WTC11 (cell line): ENCODE measurements around the gene RNPEPL1. TPM values are rescaled to one million over a fixed set of nuclear protein-coding genes. Genes with fewer than 3 reads are reported as not detected.
A peak's percentile ranks its signal among the peaks of the same experiment; 100 is the strongest.

ENCODE experiments used
- ATAC-seq: fragments of 200-7000 bp; cut with Tn5 transposase; 2 replicates; pipeline ENCODE4 v1.10.0; 2021; ENCODE audit warnings: mild to moderate bottlenecking, moderate library complexity
- CTCF ChIA-PET: fragments of 300-600 bp; sonication (Branson Sonifier 250); formaldehyde crosslinking; loops from one replicate; lab custom pipeline; 2021; ENCODE audit warnings: antibody characterized with exemption; lab: Charles Lee
- POLR2A ChIA-PET: fragments of 350-600 bp; sonication (Branson Sonifier 250); formaldehyde crosslinking; loops from one replicate; lab custom pipeline; 2021; ENCODE audit warnings: antibody characterized with exemption; lab: Charles Lee
- DNase-seq: peaks from one replicate; pipeline ENCODE4 v3.0.0; 2021; ENCODE audit warnings: low spot score
- H3K27ac Mint-ChIP-seq: 2 replicates; pipeline ENCODE4 v1.8.0; 2021; ENCODE audit warnings: mixed read lengths
- H3K27me3 Mint-ChIP-seq: 2 replicates; pipeline ENCODE4 v1.8.0; 2021; ENCODE audit warnings: low read depth, mild to moderate bottlenecking, moderate library complexity, mixed read lengths
- H3K36me3 Mint-ChIP-seq: 2 replicates; pipeline ENCODE4 v1.8.0; 2021; ENCODE audit warnings: mixed read lengths
- H3K4me1 Mint-ChIP-seq: 2 replicates; pipeline ENCODE4 v1.8.0; 2022; ENCODE audit warnings: mixed read lengths
- H3K4me3 Mint-ChIP-seq: 2 replicates; pipeline ENCODE4 v1.8.0; 2021; ENCODE audit warnings: mild to moderate bottlenecking, moderate library complexity, mixed read lengths
- H3K9me3 Mint-ChIP-seq: 2 replicates; pipeline ENCODE4 v1.8.0; 2021; ENCODE audit warnings: mixed read lengths
- ARID4B ChIP-seq: sonication (generic); formaldehyde crosslinking; IDR thresholded peaks from 2 replicates; pipeline ENCODE4 v1.8.0; 2023; ENCODE audit warnings: missing genetic modification reagents, mild to moderate bottlenecking, borderline replicate concordance
- ATF2 ChIP-seq: sonication (generic); formaldehyde crosslinking; IDR thresholded peaks from 2 replicates; pipeline ENCODE4 v1.8.1; 2022; ENCODE audit warnings: low read depth, missing genetic modification reagents, borderline replicate concordance
- CREM ChIP-seq: sonication (generic); formaldehyde crosslinking; IDR thresholded peaks from 2 replicates; pipeline ENCODE4 v1.8.1; 2022; ENCODE audit warnings: mild to moderate bottlenecking, missing genetic modification reagents, moderate library complexity
- ELF4 ChIP-seq: sonication (generic); formaldehyde crosslinking; IDR thresholded peaks from 2 replicates; pipeline ENCODE4 v1.8.1; 2022; ENCODE audit warnings: low read depth, mild to moderate bottlenecking, moderate library complexity, missing genetic modification reagents
- ESRRA ChIP-seq: sonication (generic); formaldehyde crosslinking; IDR thresholded peaks from 2 replicates; pipeline ENCODE4 v1.8.1; 2022; ENCODE audit warnings: mild to moderate bottlenecking, missing genetic modification reagents, borderline replicate concordance
- GABPB1 ChIP-seq: sonication (generic); formaldehyde crosslinking; IDR thresholded peaks from 2 replicates; pipeline ENCODE4 v1.8.1; 2023; ENCODE audit warnings: mild to moderate bottlenecking, missing genetic modification reagents
- GRHL2 ChIP-seq: fragments of 250-450 bp; sonication (Bioruptor Pico); IDR thresholded peaks from 2 replicates; pipeline ENCODE4 v1.8.0; 2022; ENCODE audit warnings: mild to moderate bottlenecking, moderate library complexity; ENCODE audit not compliant: insufficient replicate concordance, severe bottlenecking
- GTF2I ChIP-seq: fragments of 250-450 bp; sonication (Bioruptor Pico); conservative IDR thresholded peaks from 2 replicates; pipeline ENCODE4 v1.4.0; 2021; ENCODE audit warnings: mild to moderate bottlenecking
- HMGXB4 ChIP-seq: sonication (generic); formaldehyde crosslinking; IDR thresholded peaks from 2 replicates; pipeline ENCODE4 v1.8.1; 2023; ENCODE audit warnings: mild to moderate bottlenecking, moderate library complexity, missing genetic modification reagents
- MYBL2 ChIP-seq: sonication (generic); formaldehyde crosslinking; IDR thresholded peaks from 2 replicates; pipeline ENCODE4 v1.8.1; 2023; ENCODE audit warnings: mild to moderate bottlenecking, moderate library complexity, missing genetic modification reagents
- NFATC4 ChIP-seq: fragments of 250-450 bp; sonication (Bioruptor Pico); IDR thresholded peaks from 2 replicates; pipeline ENCODE4 v1.9.0; 2021; ENCODE audit warnings: mild to moderate bottlenecking
- NR3C1 ChIP-seq: sonication (generic); formaldehyde crosslinking; conservative IDR thresholded peaks from 2 replicates; pipeline ENCODE4 v1.8.1; 2023; ENCODE audit warnings: low read depth, mild to moderate bottlenecking, missing genetic modification reagents
- PRRX2 ChIP-seq: fragments of 250-450 bp; sonication (Bioruptor Pico); IDR thresholded peaks from 2 replicates; pipeline ENCODE4 v1.8.0; 2021; ENCODE audit warnings: mild to moderate bottlenecking
- RORB ChIP-seq: fragments of 250-450 bp; sonication (Bioruptor Pico); IDR thresholded peaks from 2 replicates; pipeline ENCODE4 v1.9.0; 2021; ENCODE audit warnings: mild to moderate bottlenecking
- USF2 ChIP-seq: sonication (generic); formaldehyde crosslinking; IDR thresholded peaks from 2 replicates; pipeline ENCODE4 v1.8.1; 2023; ENCODE audit warnings: mild to moderate bottlenecking, missing genetic modification reagents, moderate library complexity
- ZBTB21 ChIP-seq: sonication (generic); formaldehyde crosslinking; IDR thresholded peaks from 2 replicates; pipeline ENCODE4 v1.8.1; 2023; ENCODE audit warnings: mild to moderate bottlenecking, missing genetic modification reagents, borderline replicate concordance
- ZNF396 ChIP-seq: fragments of 250-450 bp; sonication (Bioruptor Pico); IDR thresholded peaks from 2 replicates; pipeline ENCODE4 v1.8.0; 2021; ENCODE audit warnings: mild to moderate bottlenecking, moderate library complexity, borderline replicate concordance
- ZNF416 ChIP-seq: fragments of 250-450 bp; sonication (Bioruptor Pico); IDR thresholded peaks from 2 replicates; pipeline ENCODE4 v1.9.0; 2021; ENCODE audit warnings: mild to moderate bottlenecking, inconsistent platforms
- ZNF423 ChIP-seq: fragments of 250-450 bp; sonication (Bioruptor Pico); IDR thresholded peaks from 2 replicates; pipeline ENCODE4 v2.1.2; 2022; ENCODE audit warnings: mild to moderate bottlenecking, moderate library complexity
- ZNF671 ChIP-seq: fragments of 250-450 bp; sonication (Bioruptor Pico); IDR thresholded peaks from 2 replicates; pipeline ENCODE4 v1.8.0; 2021; ENCODE audit warnings: mild to moderate bottlenecking
- ZSCAN18 ChIP-seq: fragments of 250-450 bp; sonication (Bioruptor Pico); IDR thresholded peaks from 2 replicates; pipeline ENCODE4 v2.1.2; 2022; ENCODE audit warnings: mild to moderate bottlenecking, moderate library complexity
- total RNA-seq: library from RNA; stranded (reverse); gene quantifications from 3 replicates; pipeline ENCODE4 v1.2.3, GENCODE V29; 2021

Gene RNPEPL1
- total RNA-seq, 1 experiment from 2014 or later, result 18.8 TPM

DNA sequence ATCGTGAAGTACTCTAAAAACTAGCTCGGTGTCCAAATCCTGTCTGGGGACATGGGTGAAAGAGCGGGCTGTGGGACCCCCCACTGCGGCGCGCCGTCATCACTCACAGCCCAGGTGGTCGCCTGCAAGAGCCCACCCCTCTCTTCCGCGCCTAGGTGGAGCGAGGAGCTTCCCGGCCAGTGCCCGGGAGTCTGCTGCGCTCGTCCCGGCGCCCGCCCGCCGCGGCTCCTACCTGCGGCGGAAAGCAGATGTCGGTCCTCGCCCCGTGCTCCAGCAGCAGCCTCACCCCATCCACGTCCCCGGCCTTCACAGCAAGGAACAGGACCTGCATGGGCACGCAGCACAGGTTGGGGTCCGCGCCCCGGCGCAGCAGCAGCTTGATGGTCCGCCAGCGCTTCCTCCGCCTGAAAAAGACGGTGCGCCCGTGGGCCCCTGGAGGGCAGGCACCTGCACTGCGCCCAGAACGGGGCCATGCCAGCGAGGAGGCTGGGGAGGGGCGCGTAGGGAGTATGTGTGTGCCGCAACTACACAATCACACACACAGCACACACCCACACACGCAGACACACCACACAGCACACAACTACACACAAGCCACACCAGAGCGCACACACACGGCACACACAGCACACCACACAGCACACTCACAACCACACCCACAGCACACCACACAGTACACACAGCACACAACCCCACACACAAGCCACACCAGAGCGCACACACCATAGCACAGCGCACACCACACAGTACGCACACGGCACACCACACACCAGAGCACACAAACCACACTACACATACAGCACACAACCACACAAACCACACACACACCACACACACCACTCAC lies 47.9 kb upstream of the RNPEPL1 start:
- CTCF ChIA-PET, result interaction anchor here (0.8 to 1.3 kb wide), 7 partner anchors 23 to 287 kb away, joined by 3 to 9 read pairs (median 4); no protein-coding TSS in a partner anchor
- Mint-ChIP-seq H3K36me3 (peaks cover 34% of the 10 kb centered on the region), H3K9me3 (peaks cover 34% of the 10 kb centered on the region), H3K27ac (no peak overlapping the region), H3K4me3 (peak overlapping the region; percentile 60), H3K27me3 (peaks cover 47% of the 10 kb centered on the region)
- POLR2A ChIA-PET, result interaction anchor here (0.5 kb wide), 1 partner anchor 182 kb away, joined by 4 read pairs; no protein-coding TSS in a partner anchor
- peak; percentile 54 for DNase-seq
- ATAC-seq, result peak; percentile 85
- 0 out of 2 replicates have a peak, but pooled peaks have one; percentile 39 for TF ChIP-seq MYBL2 (CRISPR knock-in tag)
- TF ChIP-seq ZBTB21 (CRISPR knock-in tag), result 0 out of 2 replicates have a peak, but pooled peaks have one; percentile 23
- peak; percentile 26 for TF ChIP-seq ZNF423 (CRISPR knock-in tag)
- no peak for TF ChIP-seq ELF4 (CRISPR knock-in tag)
- TF ChIP-seq USF2 (CRISPR knock-in tag), result 0 out of 2 replicates have a peak, but pooled peaks have one; percentile 21
- 0 out of 2 replicates have a peak, but pooled peaks have one; percentile 23 for TF ChIP-seq HMGXB4 (CRISPR knock-in tag)
- TF ChIP-seq NR3C1, result no peak
- TF ChIP-seq, all 79 proteins: peak for 5
- H3K4me1 Mint-ChIP-seq, result peaks cover 12% of the 10 kb centered on the region

- Mint-ChIP-seq H3K36me3 (peaks cover 39% of the 10 kb centered on the region), H3K4me3 (peak overlapping the region; percentile 60), H3K27me3 (peaks cover 47% of the 10 kb centered on the region), H3K27ac (no peak overlapping the region), H3K9me3 (peaks cover 40% of the 10 kb centered on the region), H3K4me1 (peaks cover 12% of the 10 kb centered on the region)
- ChIA-PET CTCF (interaction anchor here (0.7 kb wide), 1 partner anchor 288 kb away, joined by 4 read pairs; no protein-coding TSS in a partner anchor), POLR2A (interaction anchor here (0.5 kb wide), 1 partner anchor 47 kb away, joined by 3 read pairs; no protein-coding TSS in a partner anchor)
- no peak for ATAC-seq
- DNase-seq, result no peak
- TF ChIP-seq CREM, result no peak
- TF ChIP-seq NFATC4 (CRISPR knock-in tag), result no peak
- no peak for TF ChIP-seq PRRX2 (CRISPR knock-in tag)
- TF ChIP-seq ZNF416 (CRISPR knock-in tag), result no peak
- TF ChIP-seq ZNF396 (CRISPR knock-in tag), result no peak
- no peak for TF ChIP-seq RORB (CRISPR knock-in tag)
- TF ChIP-seq ZSCAN18 (CRISPR knock-in tag), result no peak
- TF ChIP-seq ESRRA, result no peak
- no peak for TF ChIP-seq GABPB1 (CRISPR knock-in tag)
- no peak for TF ChIP-seq ZNF671 (CRISPR knock-in tag)
- TF ChIP-seq GRHL2, result no peak
- no peak for TF ChIP-seq ATF2 (CRISPR knock-in tag)
- no peak for TF ChIP-seq ARID4B (CRISPR knock-in tag)
- TF ChIP-seq GTF2I (CRISPR knock-in tag), result no peak
Measured at GRCh38 chr2:240520974-240521350, 47.3 kb upstream of the RNPEPL1 start.
